ENCODE results near the gene CCND3. TPM values are rescaled to one million over a fixed set of nuclear protein-coding genes. Genes with fewer than 3 reads are reported as not detected.

CCND3 gene
- total RNA-seq, 2 experiments from 2014 or later = 441 to 462 TPM

DNA sequence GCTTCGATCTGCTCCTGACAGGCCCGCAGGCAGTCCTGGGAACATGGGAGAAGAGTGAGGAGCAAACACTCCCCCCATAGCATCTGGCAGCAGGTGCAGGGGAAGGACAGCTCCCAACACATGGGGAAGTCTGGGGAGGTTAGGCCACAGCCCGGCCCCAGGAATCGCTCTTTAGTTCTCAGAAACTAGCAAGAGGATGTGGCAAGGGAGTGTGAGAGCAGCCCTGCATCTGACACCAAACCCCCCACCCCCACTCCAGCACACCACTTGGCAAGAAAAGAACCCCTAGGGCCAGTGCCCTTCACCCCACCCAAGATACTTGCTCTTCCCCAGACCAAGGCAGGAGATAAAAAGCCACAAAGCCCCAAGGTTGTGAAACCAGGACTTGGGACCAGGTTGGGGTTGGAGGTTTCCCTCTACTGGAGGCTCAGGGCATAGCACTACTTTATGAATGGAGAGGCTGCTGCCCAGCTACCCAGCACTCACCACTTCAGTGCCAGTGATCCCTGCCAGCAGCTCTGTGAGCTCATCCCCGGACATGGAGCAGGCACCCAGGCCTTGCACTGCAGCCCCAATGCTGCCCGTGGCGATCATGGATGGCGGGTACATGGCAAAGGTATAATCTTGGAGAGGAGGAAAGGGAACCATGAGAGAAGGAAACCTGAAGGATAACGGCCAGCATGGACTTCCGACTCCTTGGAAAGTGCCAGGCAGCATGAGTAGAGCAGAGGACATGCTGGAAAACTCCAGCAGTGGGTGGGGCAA lies 5.4 kb downstream of the CCND3 start:
- ChIA-PET POLR2A (interaction anchor here (0.5 to 13.1 kb wide), 12 partner anchors 13 to 150 kb away, joined by 3 to 372 read pairs (median 4); partner anchors contain the start of genes BYSL, MED20 and TAF8), CTCF (interaction anchor here (0.7 to 19.0 kb wide), 19 partner anchors 9 to 167 kb away, joined by 3 to 451 read pairs (median 5); partner anchors contain the start of genes BYSL, MED20, TAF8 and TOMM6)
- DNase-seq = peak; percentile 98
- peak overlapping the region; percentile 99 for H3K4me3 Mint-ChIP-seq
- H3K4me1 Mint-ChIP-seq (ENCODE audit: low read depth) = peaks cover 64% of the 10 kb centered on the region
- peak overlapping the region; percentile 92 for H3K27ac Mint-ChIP-seq
- no peaks in the 10 kb centered on the region for H3K27me3 Mint-ChIP-seq (ENCODE audit: low read depth)
- H3K36me3 Mint-ChIP-seq (ENCODE audit: low read depth) = peaks cover 93% of the 10 kb centered on the region
- ATAC-seq = peak; percentile 75
- H3K9me3 Mint-ChIP-seq (ENCODE audit: insufficient read depth) = no peaks in the 10 kb centered on the region

DNA sequence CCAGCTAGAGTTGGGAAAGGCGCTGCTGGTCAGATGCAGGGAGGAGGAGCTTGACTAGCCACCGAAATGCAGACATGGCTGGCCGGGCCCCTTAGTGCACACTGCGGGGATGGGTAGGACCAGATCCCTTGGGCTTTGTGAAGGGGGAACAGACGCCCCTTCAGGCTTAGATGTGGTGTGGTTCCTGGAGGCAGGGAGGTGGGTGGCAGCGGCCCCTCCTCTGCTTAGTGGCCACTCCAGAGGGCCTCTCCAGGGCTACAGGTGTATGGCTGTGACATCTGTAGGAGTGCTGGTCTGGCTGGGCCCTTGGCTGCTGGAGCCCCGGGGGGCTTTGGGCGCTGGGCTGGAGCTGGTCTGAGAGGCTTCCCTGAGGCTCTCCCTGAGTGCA lies 5.9 kb downstream of the CCND3 start:
- Mint-ChIP-seq H3K4me3 (peak overlapping the region; percentile 99), H3K27ac (peak overlapping the region; percentile 92), H3K4me1 (ENCODE audit: low read depth) (peaks cover 67% of the 10 kb centered on the region), H3K27me3 (ENCODE audit: low read depth) (no peaks in the 10 kb centered on the region), H3K9me3 (ENCODE audit: insufficient read depth) (no peaks in the 10 kb centered on the region), H3K36me3 (ENCODE audit: low read depth) (peaks cover 96% of the 10 kb centered on the region)
- peak; percentile 16 for ATAC-seq
- ChIA-PET CTCF (interaction anchor here (0.8 to 19.0 kb wide), 17 partner anchors 9 to 149 kb away, joined by 3 to 451 read pairs (median 5); partner anchors contain the start of genes BYSL, MED20, TAF8 and TOMM6), POLR2A (interaction anchor here (0.9 to 13.1 kb wide), 10 partner anchors 12 to 150 kb away, joined by 3 to 372 read pairs (median 4); partner anchors contain the start of genes BYSL, MED20 and TAF8)
- DNase-seq = no peak

DNA sequence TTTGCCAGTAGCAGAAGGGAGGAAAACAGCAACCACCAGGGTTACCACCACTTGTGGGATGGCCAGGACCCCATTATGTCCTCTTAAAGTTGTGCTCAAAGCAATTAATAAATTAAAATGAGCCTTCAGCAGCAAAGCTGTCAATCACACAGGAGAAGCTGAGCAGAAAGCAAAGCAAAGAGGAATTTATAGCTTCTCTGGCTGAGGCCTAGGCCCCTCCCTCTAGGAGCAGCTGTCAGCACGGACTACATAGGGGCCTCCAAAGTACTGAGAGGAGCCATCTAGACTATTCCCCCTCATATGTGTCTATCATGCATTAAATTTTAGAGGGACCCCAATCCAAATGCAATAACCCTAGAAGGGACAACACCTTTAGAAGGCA lies 6.4 kb downstream of the CCND3 start:
- peaks cover 96% of the 10 kb centered on the region for H3K36me3 Mint-ChIP-seq (ENCODE audit: low read depth)
- no peak for DNase-seq
- H3K4me1 Mint-ChIP-seq (ENCODE audit: low read depth) = peaks cover 67% of the 10 kb centered on the region
- POLR2A ChIA-PET = interaction anchor here (1.1 to 13.1 kb wide), 8 partner anchors 12 to 109 kb away, joined by 3 to 372 read pairs (median 6); partner anchors contain the start of genes BYSL, MED20 and TAF8
- no peak for ATAC-seq
- peak overlapping the region; percentile 92 for H3K27ac Mint-ChIP-seq
- CTCF ChIA-PET = interaction anchor here (1.4 to 19.0 kb wide), 6 partner anchors 12 to 148 kb away, joined by 4 to 451 read pairs (median 24); partner anchors contain the start of genes BYSL, MED20, TAF8 and TOMM6
- no peaks in the 10 kb centered on the region for H3K27me3 Mint-ChIP-seq (ENCODE audit: low read depth)
- H3K9me3 Mint-ChIP-seq (ENCODE audit: insufficient read depth) = no peaks in the 10 kb centered on the region
- H3K4me3 Mint-ChIP-seq = peak overlapping the region; percentile 99

DNA sequence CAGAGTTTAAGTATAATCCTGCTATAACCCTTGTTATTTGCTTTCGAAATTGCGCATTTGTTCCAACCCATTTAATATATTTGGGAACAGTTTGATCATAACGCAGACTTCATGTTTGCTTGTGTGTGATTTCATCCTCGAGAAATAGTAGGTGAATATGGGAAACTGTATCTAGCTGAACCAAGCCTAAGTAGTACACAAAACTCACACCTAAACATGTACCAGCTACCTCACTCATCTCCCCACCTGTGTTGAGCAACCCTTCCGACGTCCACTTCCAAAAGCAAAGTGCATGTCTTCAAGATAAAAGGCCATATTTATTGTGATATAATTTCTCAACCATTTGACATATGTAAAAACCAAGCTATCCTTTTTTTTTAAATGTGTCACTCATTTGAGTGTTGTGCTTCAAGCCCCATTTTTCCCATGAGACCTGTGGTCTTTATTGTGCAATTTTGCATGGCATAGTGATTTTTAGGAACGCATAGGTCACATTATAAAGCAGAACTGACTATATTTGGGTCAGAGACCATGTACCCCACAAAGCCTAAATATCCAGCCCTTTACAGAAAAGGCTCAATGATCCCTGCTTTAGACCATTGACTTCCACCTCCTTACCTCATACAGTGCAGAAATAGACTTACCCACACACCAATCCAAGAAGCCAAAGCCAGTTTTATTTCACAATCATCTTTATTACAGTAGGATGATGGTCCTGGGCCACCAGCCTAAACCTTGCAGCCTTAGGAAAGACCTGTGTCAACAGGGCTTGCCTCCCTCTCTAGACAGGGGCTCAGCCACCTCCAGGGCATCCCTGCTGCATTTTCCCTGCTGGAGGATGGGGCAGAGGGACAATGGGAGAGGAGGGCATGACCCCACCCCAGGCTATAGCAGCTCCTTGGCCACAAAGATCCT lies 7.1 kb downstream of the CCND3 start:
- ATAC-seq (no peak), DNase-seq (no peak)
- H3K27me3 Mint-ChIP-seq (ENCODE audit: low read depth) = no peaks in the 10 kb centered on the region
- H3K36me3 Mint-ChIP-seq (ENCODE audit: low read depth) = peaks cover 94% of the 10 kb centered on the region
- H3K9me3 Mint-ChIP-seq (ENCODE audit: insufficient read depth) = no peaks in the 10 kb centered on the region
- CTCF ChIA-PET = interaction anchor here (1.4 to 19.0 kb wide), 4 partner anchors 11 to 148 kb away, joined by 6 to 451 read pairs (median 117); partner anchors contain the start of genes BYSL, MED20, TAF8 and TOMM6
- peak overlapping the region; percentile 92 for H3K27ac Mint-ChIP-seq
- POLR2A ChIA-PET = interaction anchor here (0.6 to 13.1 kb wide), 9 partner anchors 11 to 574 kb away, joined by 3 to 372 read pairs (median 5); partner anchors contain the start of genes BYSL, MED20 and TAF8
- peak overlapping the region; percentile 99 for H3K4me3 Mint-ChIP-seq
- peaks cover 69% of the 10 kb centered on the region for H3K4me1 Mint-ChIP-seq (ENCODE audit: low read depth)

DNA sequence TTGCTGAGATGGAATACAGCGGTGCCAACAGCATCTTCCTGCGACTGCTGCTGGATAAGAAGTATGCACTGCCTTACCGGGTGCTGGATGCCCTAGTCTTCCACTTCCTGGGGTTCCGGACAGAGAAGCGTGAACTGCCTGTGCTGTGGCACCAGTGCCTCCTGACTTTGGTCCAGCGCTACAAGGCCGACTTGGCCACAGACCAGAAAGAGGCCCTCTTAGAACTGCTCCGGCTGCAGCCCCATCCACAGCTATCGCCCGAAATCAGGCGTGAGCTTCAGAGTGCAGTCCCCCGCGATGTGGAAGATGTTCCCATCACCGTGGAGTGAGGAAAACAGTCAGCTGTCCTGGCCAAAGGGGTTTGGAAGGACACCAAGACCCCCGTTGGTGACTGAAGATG lies 9.2 kb downstream of the CCND3 start:
- no peak for ATAC-seq
- Mint-ChIP-seq H3K27ac (peak overlapping the region; percentile 80), H3K36me3 (ENCODE audit: low read depth) (peaks cover 92% of the 10 kb centered on the region), H3K4me1 (ENCODE audit: low read depth) (peaks cover 54% of the 10 kb centered on the region), H3K4me3 (no peak overlapping the region), H3K9me3 (ENCODE audit: insufficient read depth) (no peaks in the 10 kb centered on the region), H3K27me3 (ENCODE audit: low read depth) (no peaks in the 10 kb centered on the region)
- DNase-seq = no peak
- CTCF ChIA-PET = interaction anchor here (13.0 to 19.0 kb wide), 2 partner anchors 9 to 111 kb away, joined by 193 to 451 read pairs; partner anchors contain the start of genes BYSL, MED20 and TAF8
- POLR2A ChIA-PET = interaction anchor here (1.1 to 13.1 kb wide), 3 partner anchors 9 to 145 kb away, joined by 3 to 372 read pairs (median 99); partner anchors contain the start of genes BYSL, MED20 and TAF8

DNA sequence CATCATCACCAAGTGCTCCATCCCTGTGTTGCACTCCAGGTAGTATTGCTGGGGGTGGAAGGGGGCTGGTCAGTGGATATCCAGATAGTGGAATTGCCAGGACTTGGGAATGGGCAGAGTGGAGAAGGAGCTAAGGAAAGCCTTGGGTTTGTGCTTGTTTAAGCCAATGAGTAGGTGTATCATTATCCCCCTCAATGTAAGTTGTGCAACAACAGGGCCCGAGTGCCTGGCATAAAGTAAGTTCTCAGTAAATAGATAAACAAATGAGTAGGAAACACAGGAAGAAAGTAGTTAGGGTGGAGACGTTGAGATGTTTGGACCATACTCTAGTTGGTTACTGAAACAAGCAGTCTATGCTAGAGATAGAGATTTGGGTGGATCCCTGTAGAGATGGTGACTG lies 9.8 kb downstream of the CCND3 start:
- Mint-ChIP-seq H3K4me1 (ENCODE audit: low read depth) (peaks cover 51% of the 10 kb centered on the region), H3K27ac (peak overlapping the region; percentile 80), H3K27me3 (ENCODE audit: low read depth) (no peaks in the 10 kb centered on the region), H3K4me3 (no peak overlapping the region), H3K36me3 (ENCODE audit: low read depth) (peaks cover 92% of the 10 kb centered on the region), H3K9me3 (ENCODE audit: insufficient read depth) (no peaks in the 10 kb centered on the region)
- DNase-seq (no peak), ATAC-seq (no peak)
- CTCF ChIA-PET = interaction anchor here (13.0 to 19.0 kb wide), 2 partner anchors 9 to 111 kb away, joined by 193 to 451 read pairs; partner anchors contain the start of genes BYSL, MED20 and TAF8
- POLR2A ChIA-PET = interaction anchor here (13.1 kb wide), 1 partner anchor 112 kb away, joined by 372 read pairs; the partner anchor contains the start of gene TAF8

DNA sequence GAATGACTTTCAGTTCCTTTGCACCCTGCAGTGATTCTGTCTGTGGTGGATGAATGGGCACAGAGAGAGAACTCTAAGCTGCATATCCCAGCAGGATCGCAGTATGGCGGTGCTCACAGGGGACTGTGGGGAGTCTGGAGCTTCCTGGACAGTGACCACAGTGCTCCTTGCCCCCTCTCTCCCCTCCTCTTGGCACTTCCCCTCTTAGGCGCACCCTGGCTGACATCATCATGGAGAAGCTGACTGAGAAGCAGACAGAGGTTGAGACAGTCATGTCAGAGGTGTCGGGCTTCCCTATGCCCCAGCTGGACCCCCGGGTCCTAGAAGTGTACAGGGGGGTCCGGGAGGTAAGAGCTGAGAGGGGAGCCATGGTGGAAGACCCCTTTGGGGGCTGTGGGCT lies 11.7 kb downstream of the CCND3 start:
- Mint-ChIP-seq H3K9me3 (ENCODE audit: insufficient read depth) (no peaks in the 10 kb centered on the region), H3K4me3 (no peak overlapping the region), H3K27ac (peak overlapping the region; percentile 60), H3K36me3 (ENCODE audit: low read depth) (peaks cover 79% of the 10 kb centered on the region), H3K4me1 (ENCODE audit: low read depth) (peaks cover 40% of the 10 kb centered on the region), H3K27me3 (ENCODE audit: low read depth) (no peaks in the 10 kb centered on the region)
- POLR2A ChIA-PET = interaction anchor here (1.1 to 1.8 kb wide), 4 partner anchors 9 to 112 kb away, joined by 3 to 8 read pairs (median 6); partner anchors contain the start of genes BYSL, CCND3 and MED20
- ATAC-seq = no peak
- DNase-seq = no peak
- CTCF ChIA-PET = interaction anchor here (1.2 to 19.0 kb wide), 3 partner anchors 9 to 113 kb away, joined by 5 to 451 read pairs (median 27); partner anchors contain the start of genes BYSL, MED20 and TAF8

DNA sequence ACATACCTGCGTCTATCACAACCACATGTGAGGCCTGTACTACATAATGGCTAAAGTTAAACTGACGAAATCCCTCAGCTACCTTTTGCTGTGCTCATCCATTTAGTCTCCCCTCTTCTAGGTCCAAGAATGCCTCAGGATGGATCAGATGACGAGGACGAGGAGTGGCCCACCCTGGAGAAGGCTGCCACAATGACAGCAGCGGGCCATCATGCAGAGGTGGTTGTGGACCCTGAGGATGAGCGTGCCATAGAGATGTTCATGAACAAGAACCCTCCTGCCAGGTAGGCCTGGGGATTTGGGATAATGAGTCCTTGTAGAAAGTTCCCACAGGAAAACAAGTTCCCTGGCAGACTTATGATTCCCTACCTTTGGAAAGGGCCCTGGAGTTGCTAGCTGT lies 14.4 kb downstream of the CCND3 start:
- H3K36me3 Mint-ChIP-seq (ENCODE audit: low read depth) = peaks cover 71% of the 10 kb centered on the region
- H3K4me1 Mint-ChIP-seq (ENCODE audit: low read depth) = peaks cover 45% of the 10 kb centered on the region
- ATAC-seq (no peak), DNase-seq (no peak)
- H3K27ac Mint-ChIP-seq = peak overlapping the region; percentile 47
- CTCF ChIA-PET = interaction anchor here (0.6 to 19.0 kb wide), 5 partner anchors 9 to 140 kb away, joined by 3 to 451 read pairs (median 4); partner anchors contain the start of genes TAF8 and TOMM6
- H3K9me3 Mint-ChIP-seq (ENCODE audit: insufficient read depth) = no peaks in the 10 kb centered on the region
- POLR2A ChIA-PET = interaction anchor here (0.5 to 2.7 kb wide), 4 partner anchors 11 to 524 kb away, joined by 3 to 14 read pairs (median 6); partner anchors contain the start of genes CCND3 and TRERF1
- H3K27me3 Mint-ChIP-seq (ENCODE audit: low read depth) = no peaks in the 10 kb centered on the region
- H3K4me3 Mint-ChIP-seq = no peak overlapping the region

DNA sequence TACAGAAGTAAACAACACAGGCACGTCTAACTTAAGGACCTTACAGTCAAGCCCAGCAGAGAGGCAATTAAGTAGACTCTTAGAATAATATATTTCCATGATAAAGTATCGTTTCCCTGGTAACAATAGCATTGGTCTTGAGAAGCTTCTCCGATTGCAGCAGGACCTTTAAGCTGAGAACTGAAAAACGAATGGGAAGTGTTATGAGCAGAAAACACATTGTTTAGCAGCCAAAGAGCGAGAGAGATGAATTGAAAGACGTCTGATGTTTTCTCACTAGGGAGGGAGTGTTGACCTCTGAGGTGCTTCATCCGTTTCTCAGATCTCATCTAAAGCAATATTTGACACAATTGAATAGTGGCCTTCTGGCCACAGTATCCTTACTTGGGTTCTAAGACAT lies 19.5 kb downstream of the CCND3 start:
- H3K27ac Mint-ChIP-seq = peak overlapping the region; percentile 98
- H3K36me3 Mint-ChIP-seq (ENCODE audit: low read depth) = peaks cover 28% of the 10 kb centered on the region
- no peaks in the 10 kb centered on the region for H3K9me3 Mint-ChIP-seq (ENCODE audit: insufficient read depth)
- no peak for ATAC-seq
- DNase-seq = no peak
- peak overlapping the region; percentile 98 for H3K4me3 Mint-ChIP-seq
- ChIA-PET CTCF (interaction anchor here (0.6 to 6.2 kb wide), 12 partner anchors 16 to 188 kb away, joined by 3 to 232 read pairs (median 6); partner anchors contain the start of genes CCND3, TAF8, TOMM6 and USP49), POLR2A (interaction anchor here (0.7 to 6.5 kb wide), 5 partner anchors 9 to 206 kb away, joined by 3 to 99 read pairs (median 9); no protein-coding TSS in a partner anchor)
- H3K4me1 Mint-ChIP-seq (ENCODE audit: low read depth) = peaks cover 55% of the 10 kb centered on the region
- no peaks in the 10 kb centered on the region for H3K27me3 Mint-ChIP-seq (ENCODE audit: low read depth)

DNA sequence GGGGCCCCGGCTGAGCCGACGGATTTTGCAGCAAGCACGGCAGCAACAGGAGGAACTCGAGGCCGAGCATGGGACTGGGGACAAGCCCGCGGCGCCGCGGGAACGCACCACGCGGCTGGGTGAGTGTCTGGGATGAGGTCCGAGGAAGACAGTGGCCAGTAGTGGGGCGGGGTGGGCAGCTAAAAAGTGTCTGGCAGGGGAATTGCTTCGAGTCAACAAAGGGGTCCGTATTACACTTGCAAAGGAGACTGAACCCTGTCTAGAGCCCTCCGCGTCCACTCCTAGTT lies 20.0 kb downstream of the CCND3 start:
- DNase-seq (no peak), ATAC-seq (peak; percentile 32)
- Mint-ChIP-seq H3K36me3 (ENCODE audit: low read depth) (peaks cover 27% of the 10 kb centered on the region), H3K27me3 (ENCODE audit: low read depth) (no peaks in the 10 kb centered on the region), H3K4me1 (ENCODE audit: low read depth) (peaks cover 53% of the 10 kb centered on the region), H3K4me3 (peak overlapping the region; percentile 98), H3K27ac (peak overlapping the region; percentile 98), H3K9me3 (ENCODE audit: insufficient read depth) (no peaks in the 10 kb centered on the region)
- ChIA-PET CTCF (interaction anchor here (0.6 to 6.2 kb wide), 36 partner anchors 9 to 831 kb away, joined by 3 to 232 read pairs (median 6); partner anchors contain the start of genes CCND3, TAF8, TOMM6 and USP49), POLR2A (interaction anchor here (0.9 to 6.5 kb wide), 14 partner anchors 9 to 136 kb away, joined by 3 to 99 read pairs (median 6); partner anchors contain the start of gene TOMM6)
